Loucy (cell line): ENCODE measurements around the gene GABBR2.

Experiments used
- H2AFZ ChIP-seq: fragments of 200-600 bp; sonication (generic); 2 replicates; pipeline ENCODE4 v1.6.0; 2016; ENCODE audit warnings: antibody characterized with exemption, mild to moderate bottlenecking, low read length, moderate library complexity
- H3F3A ChIP-seq: fragments of 200-600 bp; 2 replicates; pipeline ENCODE4 v1.6.0; 2016; ENCODE audit warnings: antibody characterized with exemption, low read depth, mild to moderate bottlenecking
- H3K27me3 ChIP-seq: fragments of 200-600 bp; sonication (generic); 2 replicates; pipeline ENCODE4 v1.6.1; 2014; ENCODE audit warnings: low read length, mild to moderate bottlenecking; ENCODE audit not compliant: insufficient read depth, poor library complexity, severe bottlenecking
- H3K36me3 ChIP-seq: fragments of 200-600 bp; sonication (generic); 2 replicates; pipeline ENCODE4 v1.6.1; 2016; ENCODE audit warnings: low read length; ENCODE audit not compliant: insufficient read depth
- H3K4me1 ChIP-seq: fragments of 200-600 bp; sonication (generic); 2 replicates; pipeline ENCODE4 v1.5.1; 2014; ENCODE audit warnings: low read length, mild to moderate bottlenecking; ENCODE audit not compliant: insufficient read depth, poor library complexity, severe bottlenecking
- H3K4me2 ChIP-seq: fragments of 200-600 bp; sonication (generic); 2 replicates; pipeline ENCODE4 v1.6.0; 2014; ENCODE audit warnings: antibody characterized with exemption, low read length, low read depth, mild to moderate bottlenecking; ENCODE audit not compliant: poor library complexity, severe bottlenecking
- H3K4me3 ChIP-seq: fragments of 200-600 bp; sonication (generic); 2 replicates; pipeline ENCODE4 v1.5.1; 2014; ENCODE audit warnings: low read length, mild to moderate bottlenecking, mixed read lengths; ENCODE audit not compliant: poor library complexity, severe bottlenecking
- H3K79me2 ChIP-seq: fragments of 200-600 bp; sonication (generic); 2 replicates; pipeline ENCODE4 v1.6.1; 2014; ENCODE audit warnings: low read length; ENCODE audit not compliant: insufficient read depth
- H3K9ac ChIP-seq: fragments of 200-600 bp; sonication (generic); 2 replicates; pipeline ENCODE4 v1.6.0; 2014; ENCODE audit warnings: mild to moderate bottlenecking, low read depth, low read length, moderate library complexity; ENCODE audit not compliant: poor library complexity, severe bottlenecking
- H3K9me2 ChIP-seq: fragments of 200-600 bp; sonication (generic); replicated peaks from 2 replicates; pipeline ENCODE4 v1.6.1; 2016; ENCODE audit warnings: low read depth, low read length, mixed read lengths
- H3K9me3 ChIP-seq: fragments of 200-600 bp; sonication (generic); 2 replicates; pipeline ENCODE4 v1.6.1; 2014; ENCODE audit warnings: mild to moderate bottlenecking, antibody characterized with exemption, low read length, low read depth; ENCODE audit not compliant: insufficient read depth
- H4K20me1 ChIP-seq: fragments of 200-600 bp; sonication (generic); 2 replicates; pipeline ENCODE4 v1.6.0; 2014; ENCODE audit warnings: antibody characterized with exemption, low read length, mild to moderate bottlenecking; ENCODE audit not compliant: insufficient read depth, poor library complexity, severe bottlenecking
- EZH2phosphoT487 ChIP-seq: fragments of 200-600 bp; IDR thresholded peaks from 2 replicates; pipeline ENCODE4 v1.6.1; 2018; ENCODE audit warnings: antibody characterized with exemption, mild to moderate bottlenecking, moderate library complexity, borderline replicate concordance
- TF ChIP-seq, protein P1 (sequence below): fragments of 200-600 bp; sonication (generic); conservative IDR thresholded peaks from 2 replicates; pipeline ENCODE4 v1.5.1; 2014; ENCODE audit warnings: mild to moderate bottlenecking, antibody characterized with exemption, low read length

GABBR2 gene

GRCh38 chr9:98260635-98261034 lies 448.1 kb downstream of the GABBR2 start:
- no peaks in the 10 kb centered on the region for H3K36me3 ChIP-seq
- no peaks in the 10 kb centered on the region for H3K79me2 ChIP-seq
- H2AFZ ChIP-seq, result no peak overlapping the region
- no peaks in the 10 kb centered on the region for H3K9me3 ChIP-seq
- H3K4me3 ChIP-seq, result no peak overlapping the region
- no peaks in the 10 kb centered on the region for H3F3A ChIP-seq
- H3K9me2 ChIP-seq, result no peaks in the 10 kb centered on the region
- no peaks in the 10 kb centered on the region for H3K27me3 ChIP-seq
- H4K20me1 ChIP-seq, result no peaks in the 10 kb centered on the region
- H3K9ac ChIP-seq, result no peak overlapping the region
- H3K4me2 ChIP-seq, result no peak overlapping the region
- no peaks in the 10 kb centered on the region for H3K4me1 ChIP-seq
- TF ChIP-seq, protein P1, sequence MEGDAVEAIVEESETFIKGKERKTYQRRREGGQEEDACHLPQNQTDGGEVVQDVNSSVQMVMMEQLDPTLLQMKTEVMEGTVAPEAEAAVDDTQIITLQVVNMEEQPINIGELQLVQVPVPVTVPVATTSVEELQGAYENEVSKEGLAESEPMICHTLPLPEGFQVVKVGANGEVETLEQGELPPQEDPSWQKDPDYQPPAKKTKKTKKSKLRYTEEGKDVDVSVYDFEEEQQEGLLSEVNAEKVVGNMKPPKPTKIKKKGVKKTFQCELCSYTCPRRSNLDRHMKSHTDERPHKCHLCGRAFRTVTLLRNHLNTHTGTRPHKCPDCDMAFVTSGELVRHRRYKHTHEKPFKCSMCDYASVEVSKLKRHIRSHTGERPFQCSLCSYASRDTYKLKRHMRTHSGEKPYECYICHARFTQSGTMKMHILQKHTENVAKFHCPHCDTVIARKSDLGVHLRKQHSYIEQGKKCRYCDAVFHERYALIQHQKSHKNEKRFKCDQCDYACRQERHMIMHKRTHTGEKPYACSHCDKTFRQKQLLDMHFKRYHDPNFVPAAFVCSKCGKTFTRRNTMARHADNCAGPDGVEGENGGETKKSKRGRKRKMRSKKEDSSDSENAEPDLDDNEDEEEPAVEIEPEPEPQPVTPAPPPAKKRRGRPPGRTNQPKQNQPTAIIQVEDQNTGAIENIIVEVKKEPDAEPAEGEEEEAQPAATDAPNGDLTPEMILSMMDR, result no peak
- no peak for TF ChIP-seq EZH2phosphoT487

- no peaks in the 10 kb centered on the region for H3F3A ChIP-seq
- H4K20me1 ChIP-seq, result no peaks in the 10 kb centered on the region
- no peak for TF ChIP-seq EZH2phosphoT487
- TF ChIP-seq, protein P1, result 0 out of 2 replicates have a peak, but pooled peaks have one; percentile 21
- H2AFZ ChIP-seq, result no peak overlapping the region
- H3K36me3 ChIP-seq, result no peaks in the 10 kb centered on the region
- no peaks in the 10 kb centered on the region for H3K9me3 ChIP-seq
- no peaks in the 10 kb centered on the region for H3K79me2 ChIP-seq
- no peaks in the 10 kb centered on the region for H3K27me3 ChIP-seq
- no peak overlapping the region for H3K4me3 ChIP-seq
- H3K9ac ChIP-seq, result no peak overlapping the region
- H3K4me2 ChIP-seq, result no peak overlapping the region
- no peaks in the 10 kb centered on the region for H3K9me2 ChIP-seq
- peaks cover 4% of the 10 kb centered on the region for H3K4me1 ChIP-seq
Measured at GRCh38 chr9:98259791-98260190, 448.9 kb downstream of the GABBR2 start.

DNA sequence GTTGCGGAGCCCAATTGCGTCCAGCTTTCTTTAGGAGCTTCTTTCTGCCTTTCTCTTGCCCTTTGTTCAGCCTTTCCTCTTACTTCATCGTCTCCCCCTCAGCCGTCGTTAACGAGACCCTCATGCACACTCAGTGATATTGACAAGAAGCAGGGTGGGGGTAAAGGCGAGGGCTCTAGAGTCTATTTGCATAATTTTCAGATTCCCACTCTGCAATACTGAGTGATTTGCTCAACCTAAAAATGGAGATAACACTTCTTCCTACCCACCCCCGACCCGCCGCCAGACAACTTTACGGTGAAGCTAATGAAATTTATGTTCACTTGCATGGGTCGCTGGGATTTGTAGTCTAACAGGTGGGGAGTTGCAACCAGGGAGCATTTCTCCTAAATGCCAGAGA lies 452.0 kb downstream of the GABBR2 start:
- Histone ChIP-seq H3K9me3 (no peaks in the 10 kb centered on the region), H3K9me2 (no peaks in the 10 kb centered on the region), H3K36me3 (no peaks in the 10 kb centered on the region), H3K27me3 (no peaks in the 10 kb centered on the region), H2AFZ (peak overlapping the region; percentile 98), H3K9ac (peak overlapping the region; percentile 86), H4K20me1 (no peaks in the 10 kb centered on the region), H3K4me2 (peak overlapping the region; percentile 83), H3K4me1 (peaks cover 6% of the 10 kb centered on the region), H3F3A (no peaks in the 10 kb centered on the region), H3K79me2 (no peaks in the 10 kb centered on the region), H3K4me3 (peak overlapping the region; percentile 82)
- TF ChIP-seq, protein P1, result no peak
- TF ChIP-seq EZH2phosphoT487, result no peak
